Endodermal cell (in vitro differentiated cells): ENCODE results near the gene SLC48A1. TPM values are rescaled to one million over a fixed set of nuclear protein-coding genes. Genes with fewer than 3 reads are reported as not detected.

ENCODE experiments used
- DNase-seq: peaks from one replicate; pipeline ENCODE4 v3.0.0-alpha.2; 2017
- H3K27ac ChIP-seq: 2 replicates; pipeline ENCODE4 v1.5.1; 2013; ENCODE audit warnings: mild to moderate bottlenecking, low read depth, low read length, moderate library complexity
- H3K27me3 ChIP-seq: 2 replicates; pipeline ENCODE4 v1.6.1; 2013; ENCODE audit warnings: mild to moderate bottlenecking, low read length, moderate library complexity; ENCODE audit not compliant: insufficient read depth, control insufficient read depth, poor library complexity, severe bottlenecking
- H3K36me3 ChIP-seq: 2 replicates; pipeline ENCODE4 v1.7.0; 2013; ENCODE audit warnings: mild to moderate bottlenecking, low read length, moderate library complexity; ENCODE audit not compliant: control insufficient read depth, insufficient read depth
- H3K4me1 ChIP-seq: one replicate; pipeline ENCODE4 v1.7.0; 2013; ENCODE audit warnings: low read length; ENCODE audit not compliant: control insufficient read depth, insufficient read depth
- H3K4me3 ChIP-seq: 2 replicates; pipeline ENCODE4 v1.5.1; 2013; ENCODE audit warnings: mild to moderate bottlenecking, low read length, moderate library complexity
- H3K9ac ChIP-seq: 2 replicates; pipeline ENCODE4 v1.6.1; 2013; ENCODE audit warnings: mild to moderate bottlenecking, low read length, moderate library complexity; ENCODE audit not compliant: poor library complexity, severe bottlenecking; ENCODE audit errors: extremely low read depth
- H3K9me3 ChIP-seq: 2 replicates; pipeline ENCODE4 v1.6.1; 2013; ENCODE audit warnings: mild to moderate bottlenecking, low read length, moderate library complexity; ENCODE audit not compliant: control insufficient read depth
- H3K27ac Mint-ChIP-seq: 2 replicates; pipeline ENCODE4 v1.8.0; 2020; ENCODE audit warnings: mixed read lengths
- H3K27me3 Mint-ChIP-seq: 2 replicates; pipeline ENCODE4 v1.8.0; 2021; ENCODE audit warnings: mild to moderate bottlenecking, mixed read lengths; ENCODE audit not compliant: insufficient read depth
- H3K36me3 Mint-ChIP-seq: 2 replicates; pipeline ENCODE4 v1.8.0; 2020; ENCODE audit warnings: low read depth, mixed read lengths
- H3K4me1 Mint-ChIP-seq: 2 replicates; pipeline ENCODE4 v1.8.0; 2020; ENCODE audit warnings: mixed read lengths
- H3K4me3 Mint-ChIP-seq: 2 replicates; pipeline ENCODE4 v1.8.0; 2020; ENCODE audit warnings: mild to moderate bottlenecking, moderate library complexity, mixed read lengths
- H3K9me3 Mint-ChIP-seq: 2 replicates; pipeline ENCODE4 v1.8.0; 2020; ENCODE audit warnings: mild to moderate bottlenecking, mixed read lengths
- CTCF ChIP-seq: fragments of 200-600 bp; sonication (generic); conservative IDR thresholded peaks from 2 replicates; pipeline ENCODE4 v1.5.0; 2021; ENCODE audit warnings: antibody characterized with exemption, mild to moderate bottlenecking
- WGBS, 2 experiments: methylation state at CpG; one replicate each; pipeline versions ENCODE4 v1.1.5 to v1.1.7; 2013; ENCODE audit warnings: missing lambda C conversion rate in 2 of 2, mixed read lengths in 1 of 2; ENCODE audit not compliant: insufficient coverage in 1 of 2, insufficient read length in 1 of 2; 5-methylcytosine and 5-hydroxymethylcytosine counted together
- total RNA-seq, 2 donors: library from RNA; stranded (reverse); fragmentation: NEBNext Ultra II Directional in 1 of 2; extraction: Animal tissue kit (Norgen Biotek cat#: 25700) in 1 of 2; gene quantifications; 2 replicates in 1 of 2; 3 replicates in 1 of 2; pipeline ENCODE4 v1.2.1, GENCODE V29; 2021

Gene SLC48A1
- total RNA-seq, 2 donors from 2014 or later: 21.3 to 30.4 TPM

DNA sequence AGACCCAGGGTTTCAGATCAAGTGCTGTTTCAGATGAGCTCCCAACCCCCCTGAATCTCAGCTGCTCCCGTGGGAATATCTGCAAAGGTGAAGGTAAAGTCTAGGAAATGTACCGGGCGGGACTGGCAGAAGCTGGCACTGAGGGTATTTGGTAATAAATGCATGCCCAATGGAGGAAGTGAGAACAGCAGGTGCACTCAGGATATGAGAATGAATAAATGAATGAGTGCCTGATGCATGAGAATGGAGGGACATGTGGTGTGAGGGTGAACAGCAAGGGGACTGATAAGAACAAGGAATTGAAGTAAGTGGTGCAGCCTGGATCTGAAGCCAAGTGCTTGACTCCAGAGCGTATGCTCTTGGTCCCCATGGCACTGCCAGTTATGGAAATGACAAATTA lies 25.9 kb upstream of the SLC48A1 start:
- Histone ChIP-seq H3K4me3 (no peak overlapping the region), H3K36me3 (no peaks in the 10 kb centered on the region), H3K4me1 (no peaks in the 10 kb centered on the region), H3K9me3 (no peaks in the 10 kb centered on the region), H3K27ac (no peak overlapping the region), H3K27me3 (no peaks in the 10 kb centered on the region), H3K9ac (no peak overlapping the region)
- Mint-ChIP-seq H3K9me3 (no peaks in the 10 kb centered on the region), H3K27me3 (peaks cover 2% of the 10 kb centered on the region), H3K36me3 (peaks cover 17% of the 10 kb centered on the region), H3K4me3 (no peak overlapping the region), H3K4me1 (peaks cover 16% of the 10 kb centered on the region), H3K27ac (no peak overlapping the region)
- no peak for TF ChIP-seq CTCF
- 95 to 100% methylated on average over 4 of the region's 4 CpGs for WGBS, 2 experiments
- DNase-seq: no peak

- Histone ChIP-seq H3K9me3 (no peaks in the 10 kb centered on the region), H3K36me3 (no peaks in the 10 kb centered on the region), H3K4me3 (no peak overlapping the region), H3K27ac (no peak overlapping the region), H3K9ac (no peak overlapping the region), H3K4me1 (peaks cover under 1% of the 10 kb centered on the region), H3K27me3 (no peaks in the 10 kb centered on the region)
- WGBS, 2 experiments: 91 to 95% methylated on average over 7 to 14 of the region's 14 CpGs
- H3K27ac Mint-ChIP-seq: no peak overlapping the region
- H3K9me3 Mint-ChIP-seq: no peaks in the 10 kb centered on the region
- no peak for TF ChIP-seq CTCF
- peaks cover 22% of the 10 kb centered on the region for H3K4me1 Mint-ChIP-seq
- H3K27me3 Mint-ChIP-seq: peaks cover 2% of the 10 kb centered on the region
- DNase-seq: no peak
- H3K36me3 Mint-ChIP-seq: peaks cover 17% of the 10 kb centered on the region
- H3K4me3 Mint-ChIP-seq: no peak overlapping the region
These were observed 25.2 kb upstream of the SLC48A1 start for GRCh38 chr12:47747596-47748506.

DNA sequence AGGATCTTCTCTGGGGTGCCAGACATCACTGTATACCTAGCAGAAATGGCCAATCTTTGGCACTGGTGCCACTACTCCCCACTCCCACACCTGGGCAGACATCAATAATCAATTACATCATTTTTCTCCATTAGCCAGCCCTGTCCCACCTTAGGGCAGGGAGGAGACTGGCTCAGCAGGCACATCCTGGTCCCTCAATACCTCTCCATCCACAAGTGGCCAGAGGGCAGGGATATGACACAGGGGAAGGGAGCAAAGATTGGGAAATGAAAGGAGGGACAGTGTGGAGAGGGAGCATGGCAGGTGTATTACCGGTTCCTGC lies 24.6 kb upstream of the SLC48A1 start:
- 67 to 100% methylated on average over 1 of the region's 1 CpG for WGBS, 2 experiments
- no peak overlapping the region for H3K4me3 Mint-ChIP-seq

More for the DNA sequence above, 24.6 kb upstream of the SLC48A1 start:
- no peaks in the 10 kb centered on the region for H3K9me3 Mint-ChIP-seq
- Histone ChIP-seq H3K36me3 (no peaks in the 10 kb centered on the region), H3K9me3 (no peaks in the 10 kb centered on the region), H3K27me3 (no peaks in the 10 kb centered on the region), H3K4me1 (peaks cover 2% of the 10 kb centered on the region), H3K27ac (no peak overlapping the region), H3K9ac (no peak overlapping the region), H3K4me3 (no peak overlapping the region)
- H3K36me3 Mint-ChIP-seq: peaks cover 17% of the 10 kb centered on the region
- no peak for TF ChIP-seq CTCF
- H3K27ac Mint-ChIP-seq: no peak overlapping the region
- DNase-seq: no peak
- H3K4me1 Mint-ChIP-seq: peaks cover 28% of the 10 kb centered on the region
- H3K27me3 Mint-ChIP-seq: no peaks in the 10 kb centered on the region
